Activated CD4-positive, alpha-beta T cell treated with anti-CD3 and anti-CD28 coated beads for 36 hours (primary cell): ENCODE results near the gene CYS1. TPM values are rescaled to one million over a fixed set of nuclear protein-coding genes. Genes with fewer than 3 reads are reported as not detected.

ENCODE experiments used
- ATAC-seq: fragments of 200-7000 bp; cut with Tn5 transposase; one replicate; pipeline ENCODE4 v1.10.0; 2021; ENCODE audit warnings: mild to moderate bottlenecking, moderate library complexity
- CTCF ChIA-PET: fragments of 350-600 bp; sonication (Branson Sonifier 250); formaldehyde crosslinking; loops from one replicate; lab custom pipeline; 2021; ENCODE audit warnings: antibody characterized with exemption; lab: Charles Lee
- POLR2A ChIA-PET: fragments of 350-600 bp; sonication (Branson Sonifier 250); formaldehyde crosslinking; loops from one replicate; lab custom pipeline; 2021; ENCODE audit warnings: antibody characterized with exemption, inconsistent platforms; lab: Charles Lee
- DNase-seq: peaks from one replicate; pipeline ENCODE4 v3.0.0-alpha.2; 2020
- H3K27ac Mint-ChIP-seq: one replicate; pipeline ENCODE4 v1.8.0; 2021; ENCODE audit warnings: mixed read lengths
- H3K27me3 Mint-ChIP-seq: one replicate; pipeline ENCODE4 v1.8.0; 2021; ENCODE audit warnings: mixed read lengths
- H3K36me3 Mint-ChIP-seq: one replicate; pipeline ENCODE4 v1.8.0; 2021; ENCODE audit warnings: low read depth, mixed read lengths
- H3K4me1 Mint-ChIP-seq: one replicate; pipeline ENCODE4 v1.8.0; 2021; ENCODE audit warnings: mixed read lengths
- H3K4me3 Mint-ChIP-seq: one replicate; pipeline ENCODE4 v1.8.0; 2021; ENCODE audit warnings: mild to moderate bottlenecking, moderate library complexity, mixed read lengths
- H3K9me3 Mint-ChIP-seq: one replicate; pipeline ENCODE4 v1.8.0; 2021; ENCODE audit warnings: low read depth, mixed read lengths
- intact Hi-C, 2 experiments: fragments of 100-400 bp; cut with DNase I in 1 of 2; cut with micrococcal nuclease in 1 of 2; formaldehyde crosslinking; loops; one replicate each; pipeline versions ENCODE4 v1.14.2 to v1.15.1; 2022 to 2024; cut with DNase I, micrococcal nuclease
- total RNA-seq, 2 experiments: library from RNA; stranded (reverse); gene quantifications; one replicate each; pipeline ENCODE4 v1.2.3, GENCODE V29; 2021

Gene CYS1
- total RNA-seq, 2 experiments from 2014 or later: not detected

GRCh38 chr2:10083046-10083445 lies 2.8 kb upstream of the CYS1 start:
- ATAC-seq (no peak), DNase-seq (no peak)
- Mint-ChIP-seq H3K4me3 (no peak overlapping the region), H3K9me3 (no peaks in the 10 kb centered on the region), H3K27me3 (peaks cover 58% of the 10 kb centered on the region), H3K36me3 (no peaks in the 10 kb centered on the region), H3K4me1 (peaks cover 12% of the 10 kb centered on the region), H3K27ac (no peak overlapping the region)
- ChIA-PET POLR2A (no interaction called here), CTCF (interaction anchor here (0.8 to 4.7 kb wide), 7 partner anchors 9 to 352 kb away, joined by 3 to 35 read pairs (median 5); no protein-coding TSS in a partner anchor)
- intact Hi-C loops: no loop called here

GRCh38 chr2:10080536-10081304 lies 509 bp upstream of the CYS1 start:
- Mint-ChIP-seq H3K4me3 (peak overlapping the region; percentile 32), H3K27me3 (peaks cover 71% of the 10 kb centered on the region), H3K4me1 (peaks cover 12% of the 10 kb centered on the region), H3K27ac (no peak overlapping the region), H3K9me3 (no peaks in the 10 kb centered on the region), H3K36me3 (no peaks in the 10 kb centered on the region)
- no peak for ATAC-seq
- DNase-seq: no peak
- POLR2A ChIA-PET: interaction anchor here (0.6 kb wide), 1 partner anchor 48 kb away, joined by 5 read pairs; no protein-coding TSS in a partner anchor
- intact Hi-C loops: no loop called here
- CTCF ChIA-PET: interaction anchor here (0.6 kb wide), 1 partner anchor 494 kb away, joined by 4 read pairs; no protein-coding TSS in a partner anchor

GRCh38 chr2:10079266-10079869 lies 843 bp downstream of the CYS1 start:
- H3K27ac Mint-ChIP-seq: peak overlapping the region; percentile 63
- ATAC-seq (peak; percentile 45), DNase-seq (peak; percentile 29)
- peaks cover 70% of the 10 kb centered on the region for H3K27me3 Mint-ChIP-seq
- H3K9me3 Mint-ChIP-seq: no peaks in the 10 kb centered on the region
- H3K4me1 Mint-ChIP-seq: peaks cover 11% of the 10 kb centered on the region
- POLR2A ChIA-PET: no interaction called here
- intact Hi-C loops: no loop called here
- peak overlapping the region; percentile 42 for H3K4me3 Mint-ChIP-seq
- CTCF ChIA-PET: interaction anchor here (0.7 to 0.8 kb wide), 2 partner anchors 8 to 364 kb away, joined by 3 read pairs; no protein-coding TSS in a partner anchor
- no peaks in the 10 kb centered on the region for H3K36me3 Mint-ChIP-seq

GRCh38 chr2:10078704-10079265 lies 1.4 kb downstream of the CYS1 start:
- no peak for DNase-seq
- no peaks in the 10 kb centered on the region for H3K9me3 Mint-ChIP-seq
- intact Hi-C loops: no loop called here
- ChIA-PET CTCF (interaction anchor here (0.7 to 0.9 kb wide), 3 partner anchors 8 to 364 kb away, joined by 3 to 4 read pairs (median 3); no protein-coding TSS in a partner anchor), POLR2A (no interaction called here)
- peak overlapping the region; percentile 63 for H3K27ac Mint-ChIP-seq
- peaks cover 71% of the 10 kb centered on the region for H3K27me3 Mint-ChIP-seq
- H3K36me3 Mint-ChIP-seq: no peaks in the 10 kb centered on the region
- no peak for ATAC-seq
- peaks cover 10% of the 10 kb centered on the region for H3K4me1 Mint-ChIP-seq
- H3K4me3 Mint-ChIP-seq: peak overlapping the region; percentile 42

GRCh38 chr2:10078001-10078400 lies 2.2 kb downstream of the CYS1 start:
- intact Hi-C loops: no loop called here
- Mint-ChIP-seq H3K4me3 (no peak overlapping the region), H3K9me3 (no peaks in the 10 kb centered on the region), H3K36me3 (no peaks in the 10 kb centered on the region), H3K4me1 (peaks cover 10% of the 10 kb centered on the region), H3K27ac (no peak overlapping the region), H3K27me3 (peaks cover 67% of the 10 kb centered on the region)
- DNase-seq: no peak
- ChIA-PET POLR2A (no interaction called here), CTCF (interaction anchor here (0.9 to 10.2 kb wide), 3 partner anchors 19 to 357 kb away, joined by 4 to 142 read pairs (median 4); no protein-coding TSS in a partner anchor)
- ATAC-seq: no peak

- no peak for DNase-seq
- ChIA-PET CTCF (interaction anchor here (0.6 to 10.2 kb wide), 5 partner anchors 8 to 358 kb away, joined by 3 to 142 read pairs (median 4); no protein-coding TSS in a partner anchor), POLR2A (interaction anchor here (0.7 kb wide), 1 partner anchor 15 kb away, joined by 3 read pairs; no protein-coding TSS in a partner anchor)
- no peak overlapping the region for H3K4me3 Mint-ChIP-seq
- no peaks in the 10 kb centered on the region for H3K9me3 Mint-ChIP-seq
- H3K4me1 Mint-ChIP-seq: peaks cover 10% of the 10 kb centered on the region
- H3K27ac Mint-ChIP-seq: no peak overlapping the region
- peaks cover 63% of the 10 kb centered on the region for H3K27me3 Mint-ChIP-seq
- intact Hi-C loops: no loop called here
- no peaks in the 10 kb centered on the region for H3K36me3 Mint-ChIP-seq
- no peak for ATAC-seq
Measured at GRCh38 chr2:10076988-10077527, 3.2 kb downstream of the CYS1 start.

- ATAC-seq (no peak), DNase-seq (no peak)
- ChIA-PET POLR2A (interaction anchor here (0.7 kb wide), 1 partner anchor 16 kb away, joined by 3 read pairs; no protein-coding TSS in a partner anchor), CTCF (interaction anchor here (0.6 to 10.2 kb wide), 5 partner anchors 9 to 358 kb away, joined by 3 to 142 read pairs (median 4); no protein-coding TSS in a partner anchor)
- intact Hi-C loops: no loop called here
- Mint-ChIP-seq H3K36me3 (no peaks in the 10 kb centered on the region), H3K27me3 (peaks cover 59% of the 10 kb centered on the region), H3K4me1 (peaks cover 10% of the 10 kb centered on the region), H3K4me3 (no peak overlapping the region), H3K27ac (no peak overlapping the region), H3K9me3 (no peaks in the 10 kb centered on the region)
Measured at GRCh38 chr2:10076511-10076910, 3.7 kb downstream of the CYS1 start.

GRCh38 chr2:10075571-10076209 lies 4.5 kb downstream of the CYS1 start:
- Mint-ChIP-seq H3K27ac (no peak overlapping the region), H3K9me3 (no peaks in the 10 kb centered on the region), H3K27me3 (peaks cover 53% of the 10 kb centered on the region), H3K4me3 (no peak overlapping the region), H3K36me3 (no peaks in the 10 kb centered on the region), H3K4me1 (peaks cover 4% of the 10 kb centered on the region)
- CTCF ChIA-PET: interaction anchor here (0.6 to 10.2 kb wide), 3 partner anchors 15 to 359 kb away, joined by 3 to 142 read pairs (median 42); no protein-coding TSS in a partner anchor
- no peak for ATAC-seq
- no peak for DNase-seq
- intact Hi-C loops: no loop called here
- POLR2A ChIA-PET: no interaction called here

GRCh38 chr2:10075101-10075500 lies 5.1 kb downstream of the CYS1 start:
- ATAC-seq (no peak), DNase-seq (no peak)
- Mint-ChIP-seq H3K27me3 (peaks cover 53% of the 10 kb centered on the region), H3K4me1 (peaks cover 3% of the 10 kb centered on the region), H3K9me3 (no peaks in the 10 kb centered on the region), H3K27ac (no peak overlapping the region), H3K4me3 (no peak overlapping the region), H3K36me3 (no peaks in the 10 kb centered on the region)
- ChIA-PET CTCF (interaction anchor here (1.8 to 10.2 kb wide), 5 partner anchors 9 to 360 kb away, joined by 5 to 142 read pairs (median 35); no protein-coding TSS in a partner anchor), POLR2A (no interaction called here)
- intact Hi-C loops: no loop called here

- Mint-ChIP-seq H3K36me3 (no peaks in the 10 kb centered on the region), H3K4me3 (peak overlapping the region; percentile 29), H3K27ac (no peak overlapping the region), H3K9me3 (no peaks in the 10 kb centered on the region), H3K4me1 (no peaks in the 10 kb centered on the region), H3K27me3 (peaks cover 46% of the 10 kb centered on the region)
- CTCF ChIA-PET: interaction anchor here (0.5 to 10.2 kb wide), 17 partner anchors 9 to 388 kb away, joined by 3 to 142 read pairs (median 6); no protein-coding TSS in a partner anchor
- intact Hi-C loops: loop anchor here (2.0 to 5.0 kb wide), 3 partner anchors 44 to 595 kb away; no protein-coding TSS in a partner anchor
- no peak for DNase-seq
- ATAC-seq: no peak
- POLR2A ChIA-PET: interaction anchor here (0.5 to 1.0 kb wide), 2 partner anchors 38 to 55 kb away, joined by 3 read pairs; no protein-coding TSS in a partner anchor
Measured at GRCh38 chr2:10073706-10074105, 6.5 kb downstream of the CYS1 start.
